HepG2 (cell line): ENCODE data around the gene MAD2L2. TPM values are rescaled to one million over a fixed set of nuclear protein-coding genes. Genes with fewer than 3 reads are reported as not detected.
A peak's percentile ranks its signal among the peaks of the same experiment; 100 is the strongest.

Experiments
- ATAC-seq: fragments of 200-7000 bp; cut with Tn5 transposase; 3 replicates; pipeline ENCODE4 v1.9.1; 2020; ENCODE audit warnings: mild to moderate bottlenecking, moderate library complexity
- BruUV-seq: library from RNA; stranded (reverse); fragments of 400-500 nt; replicated peaks from 2 replicates; lab custom pipeline; 2021; lab: Mats Ljungman, UMichigan
- CTCF ChIA-PET: fragments of 300-600 bp; formaldehyde crosslinking; extraction: SDS; loops from one replicate; lab custom pipeline; 2021; ENCODE audit warnings: low total read pairs, inconsistent platforms, low intra/inter-chr PET ratio; lab: Yijun Ruan, JAX
- POLR2A ChIA-PET: fragments of 350-600 bp; sonication (Branson Sonifier 250); formaldehyde crosslinking; loops from one replicate; lab custom pipeline; 2020; ENCODE audit warnings: antibody characterized with exemption, inconsistent platforms; lab: Yijun Ruan, JAX
- DNase-seq: peaks from one replicate; pipeline ENCODE4 v3.0.0-alpha.2; 2015; ENCODE audit warnings: low spot score
- FAIRE-seq: peaks from 3 replicates; lab custom pipeline; 2011; peaks lifted over from hg19 to GRCh38; lab: Jason Lieb, UNC
- H2AFZ ChIP-seq: one replicate; pipeline ENCODE4 v1.6.1; 2011; ENCODE audit warnings: low read length, inconsistent platforms
- H3K27ac ChIP-seq: fragments of 300-600 bp; 3 replicates; pipeline ENCODE4 v1.8.0; 2011; ENCODE audit warnings: mixed run types, mild to moderate bottlenecking, mixed read lengths, low read length, inconsistent platforms; ENCODE audit not compliant: insufficient read depth; ENCODE audit errors: extremely low read length
- H3K27me3 ChIP-seq, 2 experiments: fragments of 200-600 bp in 1 of 2; 2 replicates in 1 of 2; 3 replicates in 1 of 2; pipeline versions ENCODE4 v1.6.0 to v1.8.0; 2011; ENCODE audit warnings: low read length in 2 of 2, mild to moderate bottlenecking in 2 of 2, moderate library complexity in 2 of 2, inconsistent platforms in 1 of 2; ENCODE audit not compliant: insufficient read depth in 2 of 2, control insufficient read depth in 1 of 2
- H3K36me3 ChIP-seq, 2 experiments: fragments of 200-600 bp in 1 of 2; replicated peaks in 1 of 2; 2 replicates in 1 of 2; 3 replicates in 1 of 2; pipeline versions ENCODE4 v1.5.1 to v1.8.0; 2011; ENCODE audit warnings: low read length in 2 of 2, inconsistent platforms in 1 of 2; ENCODE audit not compliant: insufficient read depth in 2 of 2, control insufficient read depth in 1 of 2
- H3K4me1 ChIP-seq: 2 replicates; pipeline ENCODE4 v1.5.1; 2012; ENCODE audit warnings: low read length, inconsistent platforms; ENCODE audit not compliant: insufficient read depth
- H3K4me2 ChIP-seq: 2 replicates; pipeline ENCODE4 v1.6.0; 2011; ENCODE audit warnings: low read depth, low read length, inconsistent platforms
- H3K4me3 ChIP-seq, 3 experiments: fragments of 200-600 bp in 1 of 3; sonication (generic), shearing (Covaris generic) in 1 of 3; replicated peaks in 1 of 3; 2 replicates each; pipeline ENCODE4 v1.5.1; 2011 to 2016; ENCODE audit warnings: low read length in 3 of 3, inconsistent platforms in 2 of 3, low read depth in 2 of 3, mild to moderate bottlenecking in 2 of 3, control low read depth in 1 of 3, mixed read lengths in 1 of 3; ENCODE audit not compliant: insufficient read depth in 1 of 3
- H3K79me2 ChIP-seq: one replicate; pipeline ENCODE4 v1.6.1; 2011; ENCODE audit warnings: low read length, inconsistent platforms; ENCODE audit not compliant: insufficient read depth
- H3K9ac ChIP-seq: 2 replicates; pipeline ENCODE4 v1.6.0; 2011; ENCODE audit warnings: mild to moderate bottlenecking, low read depth, low read length, inconsistent platforms; ENCODE audit not compliant: insufficient read depth
- H3K9me3 ChIP-seq: 2 replicates; pipeline ENCODE4 v1.5.1; 2012; ENCODE audit warnings: mild to moderate bottlenecking, low read length
- H4K20me1 ChIP-seq: 2 replicates; pipeline ENCODE4 v1.6.0; 2011; ENCODE audit warnings: inconsistent platforms, mild to moderate bottlenecking, low read length, moderate library complexity; ENCODE audit not compliant: insufficient read depth
- AHR ChIP-seq: IDR thresholded peaks from 2 replicates; pipeline ENCODE4 v1.6.1; 2018; ENCODE audit warnings: missing genetic modification reagents, missing compliant biosample characterization
- FOXJ3 ChIP-seq: sonication (generic); formaldehyde crosslinking; IDR thresholded peaks from 2 replicates; pipeline ENCODE4 v1.4.0; 2020; ENCODE audit warnings: missing genetic modification reagents, mild to moderate bottlenecking, borderline replicate concordance
- GLMP ChIP-seq: sonication (generic); formaldehyde crosslinking; IDR thresholded peaks from 2 replicates; pipeline ENCODE4 v1.9.0; 2021; ENCODE audit warnings: missing genetic modification reagents, mild to moderate bottlenecking, borderline replicate concordance
- JDP2 ChIP-seq: sonication (generic); formaldehyde crosslinking; IDR thresholded peaks from 2 replicates; pipeline ENCODE4 v1.8.1; 2022; ENCODE audit warnings: missing genetic modification reagents, borderline replicate concordance
- KDM3A ChIP-seq: IDR thresholded peaks from 2 replicates; pipeline ENCODE4 v1.6.1; 2018; ENCODE audit warnings: low read depth, missing compliant biosample characterization
- MAZ ChIP-seq, 2 experiments: sonication (generic) in 1 of 2; formaldehyde crosslinking in 1 of 2; IDR thresholded peaks; 2 replicates each; pipeline versions ENCODE4 v1.5.0 to v1.6.1; 2012 to 2020; ENCODE audit warnings: low read depth in 2 of 2, mild to moderate bottlenecking in 2 of 2, borderline replicate concordance in 1 of 2, improper control_type of control experiment in 1 of 2, low read length in 1 of 2, missing genetic modification reagents in 1 of 2, moderate library complexity in 1 of 2
- MIER3 ChIP-seq: IDR thresholded peaks from 2 replicates; pipeline ENCODE4 v1.6.1; 2016; ENCODE audit warnings: missing compliant biosample characterization, borderline replicate concordance
- RCOR2 ChIP-seq: IDR thresholded peaks from 2 replicates; pipeline ENCODE4 v1.6.1; 2016; ENCODE audit warnings: missing biosample characterization, missing genetic modification reagents
- ZBTB38 ChIP-seq: sonication (generic); formaldehyde crosslinking; IDR thresholded peaks from 2 replicates; pipeline ENCODE4 v1.5.1; 2020; ENCODE audit warnings: mild to moderate bottlenecking, missing genetic modification reagents
- ZNF12 ChIP-seq: sonication (generic); formaldehyde crosslinking; IDR thresholded peaks from 2 replicates; pipeline ENCODE4 v1.5.0; 2020; ENCODE audit warnings: missing genetic modification reagents
- ZNF260 ChIP-seq: sonication (generic); formaldehyde crosslinking; IDR thresholded peaks from 2 replicates; pipeline ENCODE4 v1.4.0; 2020; ENCODE audit warnings: missing genetic modification reagents, low read depth, mild to moderate bottlenecking, borderline replicate concordance
- ZNF552 ChIP-seq: sonication (generic); formaldehyde crosslinking; IDR thresholded peaks from 2 replicates; pipeline ENCODE4 v1.9.0; 2022; ENCODE audit warnings: missing genetic modification reagents, mild to moderate bottlenecking, borderline replicate concordance
- ZNF800 ChIP-seq: sonication (generic); formaldehyde crosslinking; IDR thresholded peaks from 2 replicates; pipeline ENCODE4 v1.4.0; 2020; ENCODE audit warnings: missing genetic modification reagents
- ZSCAN22 ChIP-seq: sonication (generic); formaldehyde crosslinking; IDR thresholded peaks from 2 replicates; pipeline ENCODE4 v1.4.0; 2020; ENCODE audit warnings: mild to moderate bottlenecking, missing genetic modification reagents
- WGBS: methylation state at CpG from one replicate; pipeline ENCODE4 v1.1.6; 2017; ENCODE audit warnings: low lambda C conversion rate; 5-methylcytosine and 5-hydroxymethylcytosine counted together
- in situ Hi-C: cut with HindIII; loops from 2 replicates; pipeline ENCODE4 v1.10.0; 2017; ENCODE audit warnings: low pct_unique_long_range_greater_than_20kb; ENCODE audit not compliant: extremely low pct_ligation_motif_present
- intact Hi-C: fragments of 100-400 bp; cut with micrococcal nuclease; formaldehyde crosslinking; loops from one replicate; pipeline ENCODE4 v1.10.0; 2022; ENCODE audit not compliant: unreplicated experiment
- polyA plus RNA-seq, 8 experiments: library from polyadenylated mRNA; depleted of rRNA in 3 of 8; stranded (reverse) in 7 of 8; unstranded in 1 of 8; fragments of >200 nt; fragmentation: Illumina TruSeq in 4 of 8; extraction: Trizol in 4 of 8; gene quantifications; 2 replicates each; pipeline versions ENCODE4 v1.2.1 to v1.2.3, GENCODE V29; 2011 to 2016; ENCODE audit warnings: low read depth in 4 of 8, missing spikeins in 1 of 8, mixed read lengths in 1 of 8; ENCODE audit not compliant: insufficient read depth in 1 of 8
- total RNA-seq, 5 experiments: library from RNA; depleted of rRNA; stranded (reverse); fragments of >200 nt; fragmentation: Illumina TruSeq; extraction: Trizol; gene quantifications; 2 replicates each; pipeline ENCODE4 v1.2.3, GENCODE V29; 2016; ENCODE audit warnings: low read depth in 1 of 5

Gene MAD2L2
- total and polyA plus RNA-seq, 2 of the 13 experiments (the other 11 are each of a cell fraction or from before 2014, with no cell fraction given): 51.8 to 53.8 TPM

GRCh38 chr1:11691928-11692711, 11.2 kb upstream of the MAD2L2 start:
- no peak overlapping the region for H3K4me3 ChIP-seq
- H3K27me3 ChIP-seq: peaks cover 16 to 67% of the 10 kb centered on the region in 2 experiments
- BruUV-seq: no TSS peak
- no peak overlapping the region for H3K4me2 ChIP-seq
- in situ Hi-C loops (loop anchor here (10.0 kb wide), 1 partner anchor 63 kb away; no protein-coding TSS in a partner anchor), intact Hi-C loops (no loop called here)
- ATAC-seq (no peak), FAIRE-seq (no peak), DNase-seq (no peak)
- H3K79me2 ChIP-seq: no peaks in the 10 kb centered on the region
- no peak overlapping the region for H2AFZ ChIP-seq
- H4K20me1 ChIP-seq: no peaks in the 10 kb centered on the region
- 51% methylated on average over 55 of the region's 64 CpGs for WGBS
- POLR2A ChIA-PET: no interaction called here
- no peak overlapping the region for H3K9ac ChIP-seq
- H3K9me3 ChIP-seq: no peaks in the 10 kb centered on the region
- no peak overlapping the region for H3K27ac ChIP-seq
- no peaks in the 10 kb centered on the region for H3K36me3 ChIP-seq
- TF ChIP-seq MIER3 (CRISPR knock-in tag): no peak
- peak; percentile 61; the same call in 1 of the 2 replicates for TF ChIP-seq ZNF800
- no peak for TF ChIP-seq FOXJ3 (CRISPR knock-in tag)
- H3K4me1 ChIP-seq: peaks cover 15% of the 10 kb centered on the region
- CTCF ChIA-PET: no interaction called here

GRCh38 chr1:11691302-11691914, 10.5 kb upstream of the MAD2L2 start, which contains the start of gene DRAXIN:
Gene DRAXIN, plus strand, starts transcription at chr1:11691710. Its CDS starts 14,549 bp downstream, at chr1:11706259.
- no peak within 1 kb of the TSS for H2AFZ ChIP-seq
- H3K27ac ChIP-seq: no peak within 1 kb of the TSS
- BruUV-seq: no TSS peak
- peak within 1 kb of the TSS in 1 of 3 experiments; percentile 24; a peak in 1 of 6 replicates for H3K4me3 ChIP-seq
- H3K9me3 ChIP-seq: no peaks in the 10 kb centered on the region
- WGBS: 13% methylated on average over 6 of the region's 78 CpGs
- ATAC-seq (peak; percentile 23; the same call in 2 of the 3 replicates), FAIRE-seq (no peak), DNase-seq (no peak)
- no peak within 1 kb of the TSS for H3K9ac ChIP-seq
- no peaks in the 10 kb centered on the region for H4K20me1 ChIP-seq
- no peaks in the 10 kb centered on the region for H3K36me3 ChIP-seq
- H3K4me2 ChIP-seq: peak within 1 kb of the TSS; percentile 49
- peaks cover 16 to 66% of the 10 kb centered on the region in 2 experiments for H3K27me3 ChIP-seq
- intact Hi-C loops: no loop called here
- ChIA-PET POLR2A (no interaction called here), CTCF (no interaction called here)
- H3K4me1 ChIP-seq: peaks cover 15% of the 10 kb centered on the region
- no peaks in the 10 kb centered on the region for H3K79me2 ChIP-seq
- in situ Hi-C loops: loop anchor here (10.0 kb wide), 1 partner anchor 63 kb away; no protein-coding TSS in a partner anchor
- TF ChIP-seq GLMP (no peak), KDM3A (CRISPR knock-in tag) (no peak), ZSCAN22 (CRISPR knock-in tag) (no peak), ZNF12 (no peak), AHR (CRISPR knock-in tag) (no peak), JDP2 (no peak), RCOR2 (CRISPR knock-in tag) (no peak), ZNF552 (CRISPR knock-in tag) (no peak), ZBTB38 (CRISPR knock-in tag) (no peak), MAZ (IDR thresholded peaks at IDR 0.05; ENCODE audit: borderline replicate concordance, low read depth, low read length) (no peak), MAZ (CRISPR knock-in tag; IDR thresholded peaks at IDR 0.05; ENCODE audit: low read depth) (no peak), ZNF260 (no peak)
